Liver (tissue), 9 donors: Measurements from ENCODE around the gene SMIM33. TPM values are rescaled to one million over a fixed set of nuclear protein-coding genes. Genes with fewer than 3 reads are reported as not detected.

Experiments used
- DNase-seq: peaks from one replicate; pipeline ENCODE4 v3.0.0-alpha.2; 2017; ENCODE audit warnings: low spot score
- H3K27ac ChIP-seq, 2 donors: one replicate each; pipeline ENCODE4 v1.7.0; 2013; ENCODE audit warnings: inconsistent platforms in 2 of 2, low read length in 2 of 2, control low read depth in 1 of 2, low read depth in 1 of 2, mild to moderate bottlenecking in 1 of 2
- H3K27me3 ChIP-seq, 4 donors: one replicate each; pipeline versions ENCODE4 v1.6.1 to v1.7.0; 2013; ENCODE audit warnings: low read length in 3 of 4, inconsistent platforms in 1 of 4, mild to moderate bottlenecking in 1 of 4, moderate library complexity in 1 of 4; ENCODE audit not compliant: control insufficient read depth in 4 of 4, insufficient read depth in 4 of 4
- H3K36me3 ChIP-seq, 4 donors: one replicate each; pipeline versions ENCODE4 v1.6.1 to v1.7.0; 2013; ENCODE audit warnings: low read length in 3 of 4, mild to moderate bottlenecking in 3 of 4, low read depth in 1 of 4, moderate library complexity in 1 of 4; ENCODE audit not compliant: control insufficient read depth in 4 of 4, insufficient read depth in 3 of 4
- H3K4me1 ChIP-seq, 4 donors: one replicate each; pipeline versions ENCODE4 v1.6.1 to v1.7.0; 2013; ENCODE audit warnings: low read length in 3 of 4, mild to moderate bottlenecking in 3 of 4, moderate library complexity in 1 of 4; ENCODE audit not compliant: control insufficient read depth in 4 of 4, insufficient read depth in 4 of 4
- H3K4me3 ChIP-seq, 3 donors: one replicate each; pipeline versions ENCODE4 v1.6.1 to v1.7.0; 2013; ENCODE audit warnings: low read length in 3 of 3, control low read depth in 1 of 3, low read depth in 1 of 3, mild to moderate bottlenecking in 1 of 3
- H3K9ac ChIP-seq, 2 donors: one replicate each; pipeline ENCODE4 v1.7.0; 2013; ENCODE audit warnings: low read length in 2 of 2, mild to moderate bottlenecking in 2 of 2, moderate library complexity in 2 of 2, control low read depth in 1 of 2, low read depth in 1 of 2
- H3K9me3 ChIP-seq, 4 donors: one replicate each; pipeline versions ENCODE4 v1.6.1 to v1.7.0; 2013; ENCODE audit warnings: low read length in 3 of 4; ENCODE audit not compliant: control insufficient read depth in 4 of 4
- ATF3 ChIP-seq: IDR thresholded peaks from 2 replicates; pipeline ENCODE4 v1.6.1; 2016; ENCODE audit warnings: antibody characterized with exemption
- CTCF ChIP-seq: fragments of 150-350 bp; IDR thresholded peaks from 2 replicates; pipeline ENCODE4 v1.5.1; 2017; ENCODE audit warnings: improper control_type of control experiment, low read depth, low read length; ENCODE audit not compliant: missing input control
- EGR1 ChIP-seq, 2 donors: IDR thresholded peaks; 2 replicates each; pipeline ENCODE4 v1.6.1; 2016 to 2018; ENCODE audit warnings: antibody characterized with exemption in 2 of 2, low read depth in 2 of 2
- FOXA1 ChIP-seq: IDR thresholded peaks from 2 replicates; pipeline ENCODE4 v1.6.1; 2016; ENCODE audit warnings: antibody characterized with exemption
- FOXA2 ChIP-seq: IDR thresholded peaks from 2 replicates; pipeline ENCODE4 v1.6.1; 2016; ENCODE audit warnings: antibody characterized with exemption
- GABPA ChIP-seq, 2 donors: IDR thresholded peaks in 1 of 2; conservative IDR thresholded peaks in 1 of 2; 2 replicates each; pipeline ENCODE4 v1.6.1; 2016; ENCODE audit warnings: antibody characterized with exemption in 2 of 2, mild to moderate bottlenecking in 1 of 2, moderate library complexity in 1 of 2
- HNF4A ChIP-seq, 2 donors: conservative IDR thresholded peaks; 2 replicates each; pipeline ENCODE4 v1.6.1; 2016; ENCODE audit warnings: antibody characterized with exemption in 2 of 2, mild to moderate bottlenecking in 2 of 2
- HNF4G ChIP-seq: IDR thresholded peaks from 2 replicates; pipeline ENCODE4 v1.6.1; 2016; ENCODE audit warnings: antibody characterized with exemption
- JUND ChIP-seq, 2 donors: IDR thresholded peaks; 2 replicates each; pipeline ENCODE4 v1.6.1; 2016; ENCODE audit warnings: antibody characterized with exemption in 2 of 2
- MAX ChIP-seq: IDR thresholded peaks from 2 replicates; pipeline ENCODE4 v1.6.1; 2016; ENCODE audit warnings: antibody characterized with exemption
- NR2F2 ChIP-seq: IDR thresholded peaks from 2 replicates; pipeline ENCODE4 v1.6.1; 2016; ENCODE audit warnings: antibody characterized with exemption
- RAD21 ChIP-seq, 2 donors: IDR thresholded peaks; 2 replicates each; pipeline ENCODE4 v1.6.1; 2016; ENCODE audit warnings: antibody characterized with exemption in 2 of 2, mild to moderate bottlenecking in 2 of 2
- REST ChIP-seq: IDR thresholded peaks from 2 replicates; pipeline ENCODE4 v1.6.1; 2016; ENCODE audit warnings: antibody characterized with exemption, mild to moderate bottlenecking
- RXRA ChIP-seq, 2 donors: IDR thresholded peaks; 2 replicates each; pipeline ENCODE4 v1.6.1; 2017 to 2018; ENCODE audit warnings: antibody characterized with exemption in 2 of 2, mild to moderate bottlenecking in 1 of 2
- SP1 ChIP-seq: IDR thresholded peaks from 2 replicates; pipeline ENCODE4 v1.6.1; 2018; ENCODE audit warnings: antibody characterized with exemption, mild to moderate bottlenecking
- TAF1 ChIP-seq: conservative IDR thresholded peaks from 2 replicates; pipeline ENCODE4 v1.6.1; 2016; ENCODE audit warnings: antibody characterized with exemption, mild to moderate bottlenecking
- YY1 ChIP-seq: IDR thresholded peaks from 2 replicates; pipeline ENCODE4 v1.6.1; 2016; ENCODE audit warnings: antibody characterized with exemption, mild to moderate bottlenecking
- ZBTB33 ChIP-seq: IDR thresholded peaks from 2 replicates; pipeline ENCODE4 v1.6.1; 2016; ENCODE audit warnings: antibody characterized with exemption
- WGBS: extraction: QIAGEN DNeasy Blood & Tissue Kit; methylation state at CpG from one replicate; pipeline ENCODE4 v1.1.7; 2013; 5-methylcytosine and 5-hydroxymethylcytosine counted together
- polyA plus RNA-seq, 2 donors: library from polyadenylated mRNA; stranded (reverse) in 1 of 2; unstranded in 1 of 2; fragments of 200-250 nt in 1 of 2; fragments of >200 nt in 1 of 2; fragmentation: Nextera tagmentation in 1 of 2; extraction: Ambion mirVana in 1 of 2; gene quantifications; one replicate each; pipeline versions ENCODE4 v1.2.1 to v1.2.3, GENCODE V29; 2013 to 2015
- total RNA-seq, 2 donors: library from RNA; depleted of rRNA; stranded (reverse); fragments of >200 nt; gene quantifications; one replicate each; pipeline ENCODE4 v1.2.3, GENCODE V29; 2014
- donor health status: healthy.
- donor health status: healthy.
- donor health status: healthy.
- donor health status: healthy.
- donor health status: healthy.

The SMIM33 gene
- total and polyA plus RNA-seq, 4 donors: 0.05 TPM; not detected in 3

- Histone ChIP-seq H3K4me1 (no peaks in the 10 kb centered on the region), H3K27ac (no peak overlapping the region), H3K27me3 (no peaks in the 10 kb centered on the region), H3K9me3 (no peaks in the 10 kb centered on the region), H3K4me3 (no peak overlapping the region), H3K9ac (no peak overlapping the region), H3K36me3 (no peaks in the 10 kb centered on the region)
- TF ChIP-seq MAX (no peak), FOXA2 (no peak), HNF4A (conservative IDR thresholded peaks at IDR 0.05) (no peak), RAD21 (IDR thresholded peaks at IDR 0.05) (no peak), YY1 (no peak), TAF1 (no peak), SP1 (no peak), HNF4G (no peak), EGR1 (IDR thresholded peaks at IDR 0.05; ENCODE audit: low read depth in 2 of 2) (no peak), RXRA (IDR thresholded peaks at IDR 0.05) (no peak), REST (no peak)
- DNase-seq: no peak
- WGBS: 90% methylated on average over 5 of the region's 5 CpGs
These were observed 23.6 kb upstream of the SMIM33 start for GRCh38 chr5:139446956-139447779.

- DNase-seq: no peak
- TF ChIP-seq ZBTB33 (no peak), HNF4A (conservative IDR thresholded peaks at IDR 0.05) (no peak), ATF3 (no peak), FOXA2 (no peak), NR2F2 (no peak), MAX (no peak), FOXA1 (no peak), YY1 (no peak), SP1 (no peak), JUND (IDR thresholded peaks at IDR 0.05) (no peak), TAF1 (no peak), RAD21 (IDR thresholded peaks at IDR 0.05) (no peak), GABPA (IDR thresholded peaks at IDR 0.05 in 1 of 2, conservative IDR thresholded peaks at IDR 0.05 in 1 of 2) (no peak), REST (no peak), CTCF (no peak), HNF4G (no peak), EGR1 (IDR thresholded peaks at IDR 0.05; ENCODE audit: low read depth in 2 of 2) (no peak), RXRA (IDR thresholded peaks at IDR 0.05) (no peak)
- H3K9me3 ChIP-seq: no peaks in the 10 kb centered on the region
- H3K4me1 ChIP-seq: no peaks in the 10 kb centered on the region
- H3K9ac ChIP-seq: no peak overlapping the region
- H3K27me3 ChIP-seq: no peaks in the 10 kb centered on the region
- no peak overlapping the region for H3K4me3 ChIP-seq
- no peaks in the 10 kb centered on the region for H3K36me3 ChIP-seq
- H3K27ac ChIP-seq: no peak overlapping the region
- WGBS: 94% methylated on average over 2 of the region's 2 CpGs
These were observed 19.6 kb upstream of the SMIM33 start for GRCh38 chr5:139451176-139451575.
